Stimulated activated CD4-positive, alpha-beta T cell treated with anti-CD3 and anti-CD28 coated beads, TNF-alpha, amount 100 ng/mL, for 1 hour (primary cell): Measurements from ENCODE around the gene PRRT3.

Source experiments
- DNase-seq, 3 donors: peaks; one replicate each; pipeline ENCODE4 v3.0.0-alpha.2; 2020; ENCODE audit warnings: low read depth in 3 of 3, low spot score in 1 of 3

The PRRT3 gene

DNA sequence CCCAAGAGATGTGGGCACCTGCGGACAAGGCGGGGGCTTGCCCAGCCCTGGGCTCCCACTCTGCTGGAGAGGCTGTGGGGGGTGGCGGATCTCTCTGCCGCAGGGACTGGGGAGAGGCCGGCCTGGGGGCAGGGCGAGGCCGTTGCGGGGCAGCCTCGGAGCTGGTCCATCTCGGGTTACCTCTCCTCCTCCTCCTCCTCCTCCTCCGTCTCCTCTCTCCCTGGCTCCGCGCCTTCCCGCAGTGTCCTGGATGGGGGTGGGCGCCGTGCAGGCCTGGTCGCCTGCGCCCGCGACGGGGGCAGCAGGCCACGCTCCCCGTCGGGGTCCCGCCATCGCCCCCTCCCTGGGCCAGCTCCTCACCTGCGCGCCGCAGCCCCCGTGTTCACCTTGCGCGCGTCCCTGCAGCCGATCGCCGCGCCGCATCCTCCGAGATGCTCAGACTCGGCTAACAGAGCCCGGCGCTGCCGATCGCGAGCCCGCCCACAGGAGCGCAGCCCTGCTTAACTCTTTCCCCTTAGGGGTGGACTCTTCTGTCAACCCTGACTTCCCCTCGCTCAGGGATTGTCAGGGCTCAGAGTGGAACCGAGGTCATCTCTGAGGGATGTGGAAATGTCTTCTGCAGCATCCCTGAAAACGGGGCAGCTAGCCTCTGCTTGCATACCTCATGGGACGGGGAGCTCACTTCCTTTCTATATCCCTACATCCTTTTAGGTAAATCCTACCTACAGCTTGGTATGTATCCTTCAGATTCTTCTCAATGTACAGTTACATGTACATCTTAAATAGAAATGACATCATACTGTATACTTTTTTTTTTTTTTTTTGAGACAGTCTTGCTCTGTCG is at the start of gene PRRT3:
PRRT3 (minus strand) TSS at position 447 of the 844 bp plus-strand sequence. CDS start 2,293 bp downstream, outside the sequence.
- peak in 1 of 3 donors; percentile 46 for DNase-seq

DNA sequence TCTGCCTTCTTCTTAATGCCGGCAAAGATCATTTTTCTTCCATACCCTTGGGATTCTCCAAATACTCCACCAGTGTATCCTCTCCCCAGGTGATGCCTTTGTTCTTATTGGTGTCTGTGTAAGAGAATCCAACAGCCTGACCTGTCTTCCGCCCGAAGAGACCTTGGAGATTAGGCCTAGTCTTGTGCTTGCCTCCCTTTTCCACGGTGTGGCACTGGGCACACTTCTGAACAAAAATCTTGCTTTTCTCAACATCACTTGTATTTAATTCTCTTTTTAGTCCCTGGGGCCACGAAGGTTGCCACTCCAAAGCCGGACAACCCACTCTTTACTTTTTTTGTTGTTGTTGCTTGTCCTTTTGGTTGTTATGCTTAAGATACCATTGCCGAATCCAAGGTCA is 48.5 kb upstream of the PRRT3 start:
- DNase-seq, result no peak

DNA sequence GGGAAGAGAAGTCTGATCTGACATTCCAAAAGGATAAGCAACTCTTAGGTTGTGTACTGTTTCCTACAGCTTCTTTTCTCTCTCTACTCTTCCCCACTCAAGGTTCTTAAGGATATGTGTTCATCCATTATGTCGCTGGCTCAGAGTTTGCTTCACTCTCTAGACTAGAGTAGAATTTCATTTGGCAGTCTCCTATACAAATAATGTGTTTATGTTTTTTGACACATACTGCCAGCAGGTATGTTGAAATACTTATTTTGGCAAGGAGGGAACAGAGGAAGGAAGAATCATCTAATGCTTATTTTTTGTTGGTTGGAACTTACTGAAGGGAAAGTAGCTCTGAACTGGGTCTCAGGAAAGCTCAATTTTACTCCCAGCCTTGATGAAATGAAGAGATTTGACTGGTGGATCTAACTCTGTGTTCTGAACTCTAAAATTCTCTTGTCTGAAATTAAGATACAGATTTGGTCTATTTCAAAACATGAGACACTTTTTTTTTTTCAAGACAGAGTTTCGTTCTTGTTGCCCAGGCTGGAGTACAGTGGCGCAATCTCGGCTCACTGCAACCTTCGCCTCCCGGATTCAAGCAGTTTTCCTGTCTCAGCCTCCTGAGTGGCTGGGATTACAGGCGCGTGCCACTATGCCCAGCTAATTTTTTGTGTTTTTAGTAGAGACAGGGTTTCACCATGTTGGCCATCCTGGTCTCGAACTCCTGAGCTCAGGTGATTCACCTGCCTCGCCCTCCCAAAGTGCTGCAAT is 42.1 kb upstream of the PRRT3 start:
- DNase-seq, result no peak

DNA sequence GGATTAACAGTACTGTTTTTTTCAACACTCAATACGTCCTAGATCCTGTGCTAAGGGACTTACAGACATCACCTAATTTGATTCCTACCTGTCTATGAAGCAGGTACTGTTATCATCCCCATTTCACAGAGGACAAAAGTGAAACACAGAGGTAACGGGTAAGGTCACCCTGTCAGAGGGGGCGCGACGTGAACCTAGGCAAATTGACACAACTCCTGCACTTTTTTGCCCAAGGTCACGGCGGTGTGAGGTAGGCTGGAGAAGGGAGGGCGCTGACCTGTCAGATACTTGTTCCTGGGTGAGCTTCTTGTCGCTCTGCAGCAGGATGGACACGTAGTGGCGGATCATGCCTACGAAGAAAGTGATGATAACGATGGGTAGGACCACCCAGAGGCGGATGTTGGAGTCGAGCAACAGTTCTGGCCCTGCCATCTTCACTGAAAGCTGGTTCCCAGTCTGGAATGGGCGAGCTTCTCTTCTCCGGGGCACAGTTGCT is 34.1 kb upstream of the PRRT3 start:
- DNase-seq, result no peak

DNA sequence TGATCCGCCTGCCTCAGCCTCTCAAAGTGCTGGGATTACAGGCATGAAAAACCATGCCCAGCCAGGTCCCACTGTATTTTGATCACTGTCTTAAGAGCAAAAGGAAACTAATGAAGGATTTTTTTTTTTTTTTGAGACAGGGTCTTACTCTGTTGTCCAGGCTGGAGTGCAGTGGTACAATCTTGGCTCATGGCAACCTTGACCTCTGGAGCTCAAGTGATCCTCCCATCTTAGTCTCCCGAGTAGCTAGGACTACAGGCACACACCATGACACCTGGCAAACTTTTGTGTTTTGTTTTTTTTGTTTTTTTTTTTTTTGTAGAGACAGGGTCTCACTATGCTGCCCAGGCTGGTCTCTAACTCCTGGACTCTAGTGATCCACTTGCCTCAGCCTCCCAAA is 28.0 kb upstream of the PRRT3 start:
- DNase-seq, result no peak

DNA sequence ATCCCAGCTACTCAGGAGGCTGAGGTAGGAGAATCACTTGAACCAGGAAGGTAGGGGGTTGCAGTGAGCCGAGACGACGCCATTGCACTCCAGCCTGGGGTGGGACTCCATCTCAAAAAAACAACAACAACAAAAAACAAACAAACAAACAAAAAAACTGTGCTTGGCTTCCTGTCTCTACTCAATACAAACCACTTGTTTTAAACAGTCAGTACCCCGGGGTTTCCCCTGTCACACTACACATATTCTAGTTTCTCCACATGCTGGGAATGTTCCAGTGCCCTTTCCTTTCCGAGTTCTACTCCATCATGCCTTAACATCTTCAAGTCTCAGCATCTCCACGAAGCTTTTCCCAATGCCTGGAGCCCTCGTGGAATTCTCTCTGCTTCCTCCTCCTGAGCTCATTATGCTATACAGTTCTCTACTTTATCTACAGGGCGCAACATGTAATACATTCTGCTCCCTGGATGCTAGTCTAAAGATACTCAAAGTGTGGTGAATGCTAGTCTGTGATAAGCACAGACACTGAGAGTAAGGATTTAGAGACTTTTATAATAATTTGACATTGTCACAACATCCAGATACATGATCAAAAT is 26.6 kb upstream of the PRRT3 start:
- no peak for DNase-seq

DNA sequence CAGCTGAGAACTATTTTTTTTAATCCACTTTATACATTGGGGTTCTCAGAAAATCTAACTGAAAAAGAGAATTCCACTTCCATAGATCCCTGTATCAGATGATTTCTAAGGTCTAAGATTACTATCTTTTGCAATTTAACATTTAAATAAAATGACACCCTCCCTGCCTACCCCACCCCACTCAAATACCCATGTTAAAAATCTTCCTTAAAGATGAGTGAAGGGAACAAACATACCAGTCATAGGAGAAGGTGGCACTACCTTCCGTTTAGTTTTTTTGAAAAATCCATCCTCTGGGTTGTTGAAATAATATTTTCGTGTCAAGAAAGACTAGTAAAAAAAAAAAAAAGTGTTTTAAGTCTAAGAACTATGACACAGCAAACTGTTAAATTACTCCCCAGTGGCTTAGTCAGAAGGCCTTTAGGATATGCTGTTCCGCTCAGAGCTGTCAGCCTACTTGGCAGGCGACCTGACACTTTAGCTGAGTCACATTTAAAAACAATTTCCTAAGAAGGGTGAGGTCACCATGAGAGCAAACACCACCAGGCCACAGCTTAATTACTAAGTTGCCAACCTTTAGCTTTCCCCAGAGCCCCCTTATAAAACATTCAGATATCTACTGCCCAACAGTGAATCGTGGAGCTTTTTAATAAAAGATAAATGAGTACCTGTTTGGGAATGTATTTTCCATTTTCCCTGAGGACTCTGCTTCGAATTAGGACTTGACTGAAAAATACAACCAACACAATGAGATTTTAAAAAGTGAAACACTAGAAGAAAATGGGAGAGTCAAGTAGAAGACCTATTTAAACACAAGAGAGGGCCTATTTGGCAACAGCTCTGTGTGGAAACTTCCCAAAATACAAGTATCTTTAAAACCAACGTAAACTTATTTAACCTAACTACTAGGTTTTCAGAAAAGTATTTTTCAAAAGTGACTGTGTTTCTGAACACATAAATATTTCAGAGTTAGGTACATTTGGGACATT is 24.8 kb upstream of the PRRT3 start:
- DNase-seq, result no peak

DNA sequence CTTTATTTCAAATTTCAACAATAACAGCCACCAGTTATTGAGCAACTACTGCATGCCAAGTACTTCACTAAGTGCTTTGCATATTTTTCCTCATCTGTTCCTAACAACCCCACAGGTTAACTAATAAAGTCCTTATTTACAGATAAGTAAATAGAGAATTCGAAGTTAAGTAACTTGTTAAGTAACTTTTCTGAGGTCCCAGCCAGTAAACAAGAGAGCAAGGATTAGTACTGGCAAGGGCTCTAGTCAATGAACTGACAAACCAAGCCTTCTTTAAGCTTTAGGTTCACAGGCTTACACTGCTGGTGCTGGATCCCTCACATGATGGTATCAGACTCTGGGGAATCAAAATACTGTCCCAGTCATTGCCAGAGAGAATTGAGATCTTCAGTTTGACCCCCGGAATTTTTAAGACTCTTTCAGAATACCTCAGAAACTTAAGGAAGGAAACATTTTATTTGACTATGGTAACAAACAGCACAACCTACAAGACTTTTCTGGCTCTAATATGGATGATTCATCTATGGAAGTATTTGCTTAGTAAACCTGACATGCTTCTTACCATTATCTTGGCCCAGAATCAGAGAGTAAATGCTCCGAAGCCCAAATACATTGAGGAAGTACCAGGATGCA is 17.9 kb upstream of the PRRT3 start:
- no peak for DNase-seq

DNA sequence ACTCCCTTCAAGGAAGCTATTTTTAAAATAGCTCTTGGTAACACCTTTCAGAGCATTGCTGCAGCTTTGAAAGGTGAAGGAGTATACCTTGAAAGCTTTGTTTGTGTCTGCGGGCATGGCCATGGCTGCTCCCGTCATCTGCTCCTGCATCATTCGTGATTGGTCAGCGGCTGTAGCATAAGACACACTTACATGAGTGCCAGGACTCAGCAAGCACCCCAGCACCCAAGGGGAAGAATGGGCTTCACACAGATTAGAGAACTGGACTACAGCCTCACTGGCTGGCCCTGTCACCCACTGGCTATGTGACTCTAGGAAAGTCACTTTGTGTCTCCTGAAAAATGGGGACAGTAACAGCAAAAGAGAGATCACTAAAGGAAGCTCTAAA is 17.4 kb upstream of the PRRT3 start:
- no peak for DNase-seq

DNA sequence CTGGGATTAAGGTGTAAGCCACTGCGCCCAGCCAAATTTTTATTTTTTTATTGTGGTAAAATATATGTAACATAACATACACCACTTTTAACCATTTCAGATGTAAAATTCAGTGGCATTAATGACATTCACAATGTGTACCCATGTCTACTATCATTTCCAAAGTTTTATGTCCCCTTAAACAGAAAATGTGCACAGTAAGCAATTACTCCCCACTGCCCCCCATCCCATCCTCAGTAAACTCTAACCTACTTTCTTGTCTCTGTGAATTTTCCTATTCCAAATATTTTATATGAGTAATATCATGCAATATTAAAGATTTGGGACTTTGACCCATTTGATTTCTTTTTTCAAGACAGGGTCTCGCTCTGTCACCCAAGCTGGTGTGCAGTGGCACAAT is 14.6 kb upstream of the PRRT3 start:
- DNase-seq, result no peak

DNA sequence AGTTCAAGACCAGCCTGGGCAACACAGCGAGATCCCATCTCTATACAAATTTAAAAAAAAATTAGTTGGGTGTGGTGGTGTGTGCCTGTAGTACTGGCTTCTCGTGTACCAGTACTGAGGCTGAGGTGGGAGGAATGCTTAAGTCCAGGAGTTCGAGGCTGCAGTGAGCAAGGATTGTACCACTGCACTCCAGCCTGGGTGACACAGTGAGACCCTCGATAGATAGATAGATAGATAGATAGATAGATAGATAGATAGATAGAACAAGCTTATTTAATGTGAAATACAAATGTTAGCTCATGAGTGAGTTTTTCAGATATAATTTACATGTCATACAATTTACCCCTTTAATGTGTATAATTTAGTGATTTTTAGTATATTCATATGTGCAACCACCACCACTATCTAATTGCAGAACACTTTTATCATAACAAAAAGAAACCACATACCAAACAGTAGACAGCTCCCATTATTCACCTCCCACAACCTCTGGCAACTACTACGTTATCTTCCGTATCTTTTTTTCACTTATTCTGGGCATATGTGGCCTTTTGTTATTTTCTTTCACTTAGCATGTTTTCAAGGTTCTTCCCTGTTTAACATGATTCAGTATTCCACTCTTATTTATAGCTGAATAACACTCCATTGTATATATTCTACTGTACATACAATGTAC is 13.1 kb upstream of the PRRT3 start:
- DNase-seq, result no peak

DNA sequence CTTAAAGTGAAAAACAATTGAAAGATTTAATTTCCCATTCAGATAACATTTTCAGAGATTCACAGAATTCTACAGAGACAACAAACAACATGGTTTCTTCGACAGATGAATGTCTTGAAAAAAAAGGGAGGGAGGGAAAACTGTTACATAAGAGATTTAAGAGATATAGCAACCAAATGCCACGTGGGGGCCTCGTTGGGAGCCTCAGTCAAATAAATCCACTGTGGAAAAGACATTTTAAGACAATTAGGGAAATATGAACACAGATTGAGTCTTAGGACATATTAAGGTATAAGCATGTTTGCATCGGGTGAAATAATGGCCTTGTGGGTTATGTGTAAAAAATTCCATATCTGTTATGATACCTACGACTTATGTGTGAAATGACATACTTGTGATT is 5.0 kb upstream of the PRRT3 start:
- DNase-seq, result no peak

DNA sequence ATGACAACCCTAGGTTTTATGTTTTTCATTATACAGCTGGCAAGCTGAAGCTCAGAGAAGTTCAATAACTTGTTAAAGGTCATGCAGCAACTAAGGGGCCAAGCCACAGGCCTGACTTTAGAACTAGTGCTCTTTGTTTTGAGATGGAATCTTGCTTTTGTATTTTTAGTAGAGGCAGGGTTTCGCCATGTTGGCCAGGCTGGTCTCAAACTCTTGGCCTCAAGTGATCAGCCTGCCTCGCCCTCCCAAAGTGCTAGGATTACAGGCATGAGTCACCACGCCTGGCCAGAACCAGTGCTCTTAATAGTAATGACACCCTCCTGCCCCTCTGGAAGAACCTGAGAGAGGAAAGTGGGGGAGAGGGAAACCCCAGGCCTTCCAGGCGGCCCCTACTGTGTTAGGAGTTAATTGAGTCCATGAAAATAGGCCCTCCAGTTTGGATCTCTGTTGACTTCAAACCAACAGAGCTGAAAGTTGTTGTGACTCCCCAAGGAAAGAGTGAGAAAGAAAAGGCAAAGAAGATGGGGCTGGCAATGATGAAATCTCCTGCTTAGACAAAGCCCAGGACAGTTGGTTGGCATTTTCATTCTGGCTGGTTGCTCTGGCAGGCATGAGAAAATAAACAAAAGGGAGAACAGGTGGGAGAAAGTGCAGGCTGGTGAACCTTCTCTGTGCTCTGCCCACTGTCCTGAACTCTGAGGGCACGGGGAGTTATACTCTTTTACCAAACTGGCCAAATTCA is 3.6 kb upstream of the PRRT3 start:
- no peak for DNase-seq

DNA sequence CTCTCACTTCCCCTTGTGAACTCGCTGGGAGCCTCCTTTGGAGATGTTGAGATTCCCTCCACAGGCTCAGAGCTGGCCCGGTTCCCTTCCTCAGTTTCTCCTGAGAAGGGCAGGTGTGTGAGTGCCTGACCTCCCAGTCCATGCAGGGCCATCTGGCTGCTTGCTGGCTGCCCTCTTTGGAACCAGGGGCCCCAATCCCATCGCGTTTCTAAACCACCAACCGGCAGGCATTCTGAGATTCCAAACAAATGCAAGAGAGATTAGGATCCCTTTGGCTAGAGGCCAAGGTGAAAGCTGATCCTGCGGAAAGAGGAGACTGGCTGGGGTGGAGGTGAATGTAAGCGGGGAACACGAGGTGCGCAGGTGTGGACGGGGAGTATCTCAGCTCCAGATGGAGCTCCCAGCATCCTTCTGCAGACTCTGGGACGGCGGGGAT is 2.9 kb upstream of the PRRT3 start:
- DNase-seq, result no peak

DNA sequence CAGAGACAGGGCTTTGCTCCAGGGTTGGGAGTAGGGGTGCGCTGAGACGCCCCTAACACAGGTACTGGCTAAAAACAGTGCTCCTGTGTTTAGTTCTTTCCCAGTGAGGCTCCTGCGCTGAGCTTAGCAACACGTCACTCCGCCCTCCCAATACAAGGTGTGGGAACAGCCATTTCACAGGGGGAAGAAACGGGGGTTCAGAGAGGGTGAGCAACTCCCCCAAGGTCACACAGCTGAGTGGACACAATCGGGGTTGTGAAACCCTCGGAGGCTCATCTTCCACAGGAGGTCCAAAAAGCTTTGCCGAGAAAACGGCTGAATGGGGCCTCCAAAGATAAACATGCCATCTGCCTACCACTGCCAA is 628 bp downstream of the PRRT3 start:
- DNase-seq, result no peak

DNA sequence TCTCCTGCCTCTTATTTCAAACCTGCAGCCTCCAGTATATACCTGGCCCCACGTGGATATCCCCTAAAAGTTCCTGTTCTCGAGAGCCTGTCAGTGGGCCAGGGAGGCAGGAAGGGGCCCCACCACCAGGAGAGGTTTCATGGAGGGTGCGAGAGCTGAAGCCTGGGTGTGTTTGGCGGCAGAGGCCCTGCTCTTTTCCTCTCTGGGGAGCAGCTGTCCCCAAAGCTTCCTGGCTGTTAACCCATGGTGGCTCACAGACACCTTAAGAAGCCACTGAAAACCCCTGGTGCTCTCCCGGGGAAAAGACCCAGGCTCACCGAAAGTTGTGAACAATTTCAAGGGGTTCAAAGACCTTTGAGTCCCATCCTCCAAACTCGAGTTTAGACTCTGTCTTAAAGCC is 1.1 kb downstream of the PRRT3 start:
- DNase-seq, result no peak

DNA sequence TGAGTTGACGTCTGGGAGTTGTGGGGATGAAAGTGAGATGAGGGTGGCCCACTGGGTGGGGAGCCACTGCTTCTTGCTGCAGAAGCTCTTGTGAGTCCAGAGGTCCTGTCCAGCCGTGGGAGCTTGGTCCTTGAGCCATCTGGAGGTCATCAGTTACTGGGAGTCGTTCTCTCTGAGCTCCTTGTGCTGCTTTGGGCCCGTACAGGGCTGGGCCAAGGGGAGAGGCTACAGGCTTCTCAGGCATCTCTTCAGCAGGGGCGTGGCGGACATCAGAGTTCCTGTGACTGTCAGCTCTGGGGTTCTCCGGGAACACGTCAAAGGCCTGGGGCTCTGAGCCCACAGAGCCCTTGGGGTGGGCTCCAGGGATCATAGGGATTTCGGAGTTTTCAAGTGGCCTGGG is 2.6 kb downstream of the PRRT3 start:
- DNase-seq, result no peak

DNA sequence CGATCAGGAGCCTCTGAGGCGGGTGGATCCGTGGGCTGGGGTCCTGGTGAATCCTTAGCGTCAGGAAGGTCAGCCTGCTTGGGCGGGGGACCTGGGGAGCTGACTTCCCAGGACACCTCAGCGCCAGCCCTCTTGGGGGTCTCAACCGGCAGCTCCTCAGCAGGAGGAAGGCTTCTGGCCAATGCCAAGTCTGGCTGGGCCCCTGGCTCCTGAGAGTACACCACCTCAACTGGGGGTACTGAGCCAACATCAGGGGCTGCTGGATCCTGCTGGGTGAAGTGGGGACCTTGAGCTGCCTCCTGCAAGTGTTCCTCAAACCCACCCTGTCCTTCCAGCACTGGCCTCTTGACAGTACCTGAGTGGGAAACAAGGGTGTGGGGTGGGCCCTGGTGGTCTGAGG is 3.1 kb downstream of the PRRT3 start:
- no peak for DNase-seq

DNA sequence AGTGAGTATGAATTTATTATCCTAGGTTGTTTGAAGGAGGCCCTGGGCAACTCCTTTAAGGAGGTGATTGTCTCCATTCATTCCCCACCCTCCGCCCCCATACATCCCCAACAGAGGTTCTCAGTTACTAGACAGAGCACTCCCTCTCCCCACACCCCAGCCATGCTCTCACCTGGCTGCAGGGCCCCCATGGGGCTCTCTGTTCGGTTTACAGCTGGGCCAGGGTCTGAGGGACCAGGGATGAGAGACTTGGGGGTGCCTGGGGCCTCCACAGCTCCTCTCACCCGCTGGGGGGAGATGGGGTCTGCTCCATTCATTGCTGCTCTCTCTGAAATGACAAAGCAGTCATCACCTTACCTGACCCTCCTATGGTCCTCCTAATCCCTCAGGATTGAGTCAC is 3.6 kb downstream of the PRRT3 start:
- no peak for DNase-seq
